ENCODE results near the gene CELSR1. TPM values are rescaled to one million over a fixed set of nuclear protein-coding genes. Genes with fewer than 3 reads are reported as not detected.

CELSR1 gene
- total RNA-seq, 2 experiments from 2014 or later = 1.0 to 1.1 TPM

- H3K27ac Mint-ChIP-seq = no peak overlapping the region
- TF ChIP-seq CTCF (IDR thresholded peaks at IDR 0.05) = no peak
- H3K9me3 ChIP-seq (ENCODE audit: control insufficient read depth in 1 of 2, insufficient read depth in 1 of 2, low read length in 2 of 2) = no peaks in the 10 kb centered on the region
- DNase-seq = no peak
- H3K36me3 Mint-ChIP-seq (ENCODE audit: low read depth) = no peaks in the 10 kb centered on the region
- ATAC-seq (ENCODE audit: poor library complexity) = no peak
- no peak overlapping the region for H3K4me3 ChIP-seq (ENCODE audit: low read length)
- no peaks in the 10 kb centered on the region for H3K36me3 ChIP-seq (ENCODE audit: insufficient read depth, low read length)
- no peaks in the 10 kb centered on the region for H3K27me3 ChIP-seq (ENCODE audit: control insufficient read depth in 1 of 2, insufficient read depth in 2 of 2, low read length in 2 of 2)
- H3K27ac ChIP-seq (ENCODE audit: low read depth in 1 of 2, low read length in 2 of 2) = no peak overlapping the region
- H3K4me1 Mint-ChIP-seq (ENCODE audit: low read depth) = peaks cover 20% of the 10 kb centered on the region
- CTCF ChIA-PET = no interaction called here
- H3K9me3 Mint-ChIP-seq = no peaks in the 10 kb centered on the region
- intact Hi-C loops (cut with DNase I, micrococcal nuclease) = no loop called here
- no peak overlapping the region for H3K4me3 Mint-ChIP-seq
- peaks cover 4% of the 10 kb centered on the region for H3K27me3 Mint-ChIP-seq
- H3K4me1 ChIP-seq (ENCODE audit: insufficient read depth, low read length) = no peaks in the 10 kb centered on the region
- POLR2A ChIA-PET = no interaction called here
Measured at GRCh38 chr22:46481386-46481785, 56.0 kb downstream of the CELSR1 start.

- Mint-ChIP-seq H3K4me1 (ENCODE audit: low read depth) (peaks cover 20% of the 10 kb centered on the region), H3K36me3 (ENCODE audit: low read depth) (no peaks in the 10 kb centered on the region), H3K4me3 (no peak overlapping the region), H3K27me3 (peaks cover 4% of the 10 kb centered on the region), H3K9me3 (no peaks in the 10 kb centered on the region), H3K27ac (no peak overlapping the region)
- H3K4me3 ChIP-seq (ENCODE audit: low read length) = no peak overlapping the region
- no peaks in the 10 kb centered on the region for H3K27me3 ChIP-seq (ENCODE audit: control insufficient read depth in 1 of 2, insufficient read depth in 2 of 2, low read length in 2 of 2)
- no peaks in the 10 kb centered on the region for H3K4me1 ChIP-seq (ENCODE audit: insufficient read depth, low read length)
- H3K9me3 ChIP-seq (ENCODE audit: control insufficient read depth in 1 of 2, insufficient read depth in 1 of 2, low read length in 2 of 2) = no peaks in the 10 kb centered on the region
- ATAC-seq (ENCODE audit: poor library complexity) = no peak
- no peak overlapping the region for H3K27ac ChIP-seq (ENCODE audit: low read depth in 1 of 2, low read length in 2 of 2)
- intact Hi-C loops (cut with DNase I, micrococcal nuclease) = no loop called here
- no peaks in the 10 kb centered on the region for H3K36me3 ChIP-seq (ENCODE audit: insufficient read depth, low read length)
- ChIA-PET CTCF (no interaction called here), POLR2A (no interaction called here)
- no peak for TF ChIP-seq CTCF (IDR thresholded peaks at IDR 0.05)
- DNase-seq = no peak
Measured at GRCh38 chr22:46480396-46480795, 57.0 kb downstream of the CELSR1 start.

- no peaks in the 10 kb centered on the region for H3K9me3 ChIP-seq (ENCODE audit: control insufficient read depth in 1 of 2, insufficient read depth in 1 of 2, low read length in 2 of 2)
- CTCF ChIA-PET = no interaction called here
- Mint-ChIP-seq H3K27ac (no peak overlapping the region), H3K4me1 (ENCODE audit: low read depth) (peaks cover 20% of the 10 kb centered on the region), H3K4me3 (no peak overlapping the region), H3K27me3 (peaks cover 4% of the 10 kb centered on the region), H3K36me3 (ENCODE audit: low read depth) (no peaks in the 10 kb centered on the region), H3K9me3 (no peaks in the 10 kb centered on the region)
- intact Hi-C loops (cut with DNase I, micrococcal nuclease) = no loop called here
- ATAC-seq (ENCODE audit: poor library complexity) (no peak), DNase-seq (no peak)
- H3K4me1 ChIP-seq (ENCODE audit: insufficient read depth, low read length) = no peaks in the 10 kb centered on the region
- TF ChIP-seq CTCF (IDR thresholded peaks at IDR 0.05) = no peak
- POLR2A ChIA-PET = interaction anchor here (0.6 kb wide), 1 partner anchor 118 kb away, joined by 5 read pairs; no protein-coding TSS in a partner anchor
- H3K27ac ChIP-seq (ENCODE audit: low read depth in 1 of 2, low read length in 2 of 2) = no peak overlapping the region
- H3K27me3 ChIP-seq (ENCODE audit: control insufficient read depth in 1 of 2, insufficient read depth in 2 of 2, low read length in 2 of 2) = no peaks in the 10 kb centered on the region
- no peaks in the 10 kb centered on the region for H3K36me3 ChIP-seq (ENCODE audit: insufficient read depth, low read length)
- H3K4me3 ChIP-seq (ENCODE audit: low read length) = no peak overlapping the region
Measured at GRCh38 chr22:46479046-46479445, 58.4 kb downstream of the CELSR1 start.

Data from CD4-positive, alpha-beta T cell (primary cell).